IPS-18c (cell line): Measurements from ENCODE around the gene RRAD.
A peak's percentile ranks its signal among the peaks of the same experiment; 100 is the strongest.

Experiments used
- H3K4me3 ChIP-seq: 2 replicates; pipeline ENCODE4 v1.7.0; 2013; ENCODE audit warnings: low read depth, mild to moderate bottlenecking, low read length, moderate library complexity; ENCODE audit not compliant: insufficient read depth
- H3K9me3 ChIP-seq: one replicate; pipeline ENCODE4 v1.6.1; 2013; ENCODE audit warnings: mild to moderate bottlenecking, low read length, moderate library complexity; ENCODE audit not compliant: control insufficient read depth, insufficient read depth

RRAD gene

DNA sequence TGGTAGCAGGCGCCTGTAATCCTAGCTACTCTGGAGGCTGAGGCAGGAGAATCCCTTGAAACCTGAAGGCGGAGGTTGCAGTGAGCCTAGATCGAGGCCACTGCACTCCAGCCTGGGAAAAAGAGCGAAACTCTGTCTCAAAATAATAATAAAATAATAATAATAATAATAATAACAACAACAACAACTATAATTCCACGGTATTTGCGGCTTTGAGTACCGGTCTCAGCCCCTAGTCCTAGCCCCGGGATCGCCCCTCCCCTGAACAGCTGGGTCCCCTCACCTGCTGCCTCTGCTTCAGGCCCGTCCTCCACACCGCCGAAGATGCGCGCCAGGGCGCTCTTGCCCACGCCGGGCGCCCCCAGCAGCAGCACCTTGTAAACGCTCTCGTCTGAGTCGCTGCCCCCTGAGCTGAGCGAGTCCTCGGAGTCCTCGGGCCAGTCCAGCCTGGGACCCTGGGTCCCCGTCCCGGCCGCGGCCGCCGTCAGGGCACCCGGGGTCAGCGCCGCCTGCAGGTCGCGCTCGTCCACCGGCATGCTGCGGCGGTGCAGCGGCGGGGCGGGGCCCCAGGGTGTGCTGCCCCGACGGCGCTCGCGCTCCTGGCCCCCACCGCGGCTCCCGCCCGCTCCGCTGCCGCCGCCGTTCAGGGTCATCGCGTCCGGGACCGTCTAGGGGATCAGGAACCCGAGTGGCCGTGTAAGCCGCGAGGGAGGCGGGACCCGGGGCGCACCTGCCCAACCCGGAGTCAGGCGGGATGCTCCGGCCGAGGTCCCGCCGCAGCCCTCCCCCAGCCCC, 611 bp downstream of the RRAD start:
- peak overlapping the region; percentile 61 for H3K4me3 ChIP-seq
- H3K9me3 ChIP-seq, result no peaks in the 10 kb centered on the region

DNA sequence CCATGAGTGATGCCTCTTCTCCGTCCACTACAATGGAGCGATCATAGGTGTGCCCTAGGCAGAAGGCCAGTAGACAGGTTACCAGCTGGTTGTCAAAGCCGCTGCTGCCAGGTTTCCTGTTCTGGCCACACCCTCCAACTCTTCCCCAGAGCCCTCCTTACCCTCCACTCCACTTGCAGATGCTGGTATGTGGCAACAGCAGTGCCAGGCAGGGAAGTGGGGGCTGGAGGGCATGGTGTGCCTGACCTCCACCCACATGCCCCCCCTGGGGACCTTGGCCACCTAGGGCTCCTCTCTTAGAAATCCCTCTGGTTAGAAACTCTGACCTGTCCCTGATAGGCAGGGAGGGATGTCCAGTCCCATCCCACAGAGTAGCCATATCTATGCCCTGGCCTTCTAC, 1.5 kb downstream of the RRAD start:
- Histone ChIP-seq H3K9me3 (no peaks in the 10 kb centered on the region), H3K4me3 (no peak overlapping the region)

DNA sequence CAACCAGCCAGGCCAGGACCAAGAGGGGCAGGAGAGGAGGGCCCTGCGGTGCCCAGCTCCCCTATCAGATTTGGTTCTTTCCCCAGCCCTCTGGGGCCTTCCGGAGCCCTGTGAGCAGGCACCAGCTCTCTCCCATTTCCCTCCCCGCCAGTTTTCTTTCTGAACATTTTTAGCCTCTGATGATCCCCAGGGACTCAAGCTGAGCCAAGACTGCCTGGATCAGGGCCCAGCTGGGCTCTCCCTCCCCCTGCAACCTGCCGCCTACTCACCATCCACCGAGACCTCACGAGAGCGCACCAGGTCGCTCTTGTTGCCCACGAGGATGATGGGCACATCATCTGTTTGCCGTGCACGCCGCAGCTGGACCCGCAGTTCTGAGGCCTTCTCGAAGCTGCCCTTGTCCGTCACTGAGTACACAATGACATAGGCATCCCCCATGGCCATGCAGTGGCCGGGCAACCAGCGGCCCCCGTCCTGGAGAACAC, 2.0 kb downstream of the RRAD start:
- no peaks in the 10 kb centered on the region for H3K9me3 ChIP-seq
- no peak overlapping the region for H3K4me3 ChIP-seq

DNA sequence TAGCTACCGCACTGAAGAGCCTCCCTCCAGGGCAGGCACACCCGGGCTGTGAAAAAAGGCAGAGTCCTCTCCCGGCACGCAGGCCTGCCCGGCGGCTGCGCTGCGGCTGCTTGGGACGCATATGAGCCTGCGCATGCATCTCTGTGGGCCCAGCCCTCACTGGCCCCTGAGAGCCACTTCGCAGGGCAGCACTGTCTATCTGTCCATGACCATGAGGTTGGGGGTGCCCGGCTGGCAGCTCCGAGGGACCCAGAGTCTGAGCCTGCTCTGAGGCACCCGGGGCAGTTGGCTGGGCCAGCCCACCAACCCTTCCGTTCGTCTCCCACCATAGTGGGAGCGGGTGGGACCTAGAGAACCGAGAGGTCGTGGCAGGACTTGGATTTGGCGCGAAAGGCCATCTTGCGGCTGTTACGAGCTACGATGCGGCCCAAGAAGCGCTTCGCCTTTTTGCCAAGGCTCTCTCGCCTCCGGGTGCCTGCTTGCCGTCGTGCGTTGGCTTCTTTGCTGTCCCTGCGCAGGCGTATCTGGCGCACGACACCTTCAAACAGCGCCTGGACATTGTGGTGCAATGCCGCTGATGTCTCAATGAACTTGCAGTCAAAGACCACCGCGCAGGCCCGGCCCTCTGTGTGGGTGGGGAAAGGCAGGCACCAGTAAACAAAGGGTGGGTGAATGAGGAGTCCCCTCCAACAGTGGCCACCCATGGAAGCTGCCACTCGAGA, 3.4 kb downstream of the RRAD start:
- no peak overlapping the region for H3K4me3 ChIP-seq
- no peaks in the 10 kb centered on the region for H3K9me3 ChIP-seq

DNA sequence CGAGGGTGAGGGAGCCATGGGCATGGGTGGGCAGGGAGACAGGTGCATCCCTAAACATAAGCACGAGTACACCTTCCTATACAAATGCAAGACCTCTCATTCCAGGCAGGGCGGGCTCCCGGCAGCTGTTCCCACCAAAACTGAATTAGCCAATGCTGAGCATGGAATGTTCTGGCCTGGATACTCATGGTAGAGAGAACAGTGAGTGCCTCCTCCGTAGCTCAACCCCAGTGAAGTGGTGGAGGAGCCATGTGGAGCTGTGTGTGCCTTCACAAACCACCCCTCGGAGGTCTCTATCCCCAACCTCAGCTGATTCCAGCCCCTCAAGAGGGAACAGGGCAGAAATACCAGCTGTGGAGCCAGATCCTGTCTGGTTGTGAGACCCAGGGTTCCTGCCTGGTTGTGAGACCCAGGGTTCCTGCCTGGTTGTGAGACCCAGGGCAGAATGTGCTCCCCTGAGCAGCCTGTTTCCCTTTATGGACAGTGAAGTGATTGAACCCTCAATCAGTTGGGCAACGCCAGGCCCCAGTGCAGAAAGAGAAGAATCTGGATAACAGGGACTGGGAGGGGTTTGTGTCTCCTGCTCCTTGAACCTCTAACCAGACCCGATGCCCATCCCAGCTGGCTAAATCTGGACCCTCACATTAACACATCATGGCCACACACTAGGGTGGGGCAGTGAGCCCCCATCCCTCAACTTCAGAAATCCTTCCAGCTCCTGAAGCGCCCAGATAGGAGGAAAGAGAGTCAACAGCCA, 4.2 kb downstream of the RRAD start:
- no peaks in the 10 kb centered on the region for H3K9me3 ChIP-seq
- no peak overlapping the region for H3K4me3 ChIP-seq

DNA sequence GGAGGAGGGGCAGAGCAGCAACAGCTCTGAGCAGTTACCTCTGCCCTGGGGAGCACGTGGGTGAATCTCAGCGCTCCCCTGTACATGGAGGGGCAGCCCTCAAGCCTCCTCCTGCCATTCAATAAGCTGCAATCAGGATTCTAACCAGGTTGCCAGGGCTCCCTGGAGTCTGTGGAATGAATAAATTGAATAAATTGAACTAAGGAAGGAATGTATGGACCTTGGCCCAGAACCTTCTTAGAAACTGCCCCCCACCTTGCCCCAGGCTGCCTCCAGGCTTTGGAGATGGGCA, 5.1 kb downstream of the RRAD start:
- Histone ChIP-seq H3K9me3 (no peaks in the 10 kb centered on the region), H3K4me3 (no peak overlapping the region)

DNA sequence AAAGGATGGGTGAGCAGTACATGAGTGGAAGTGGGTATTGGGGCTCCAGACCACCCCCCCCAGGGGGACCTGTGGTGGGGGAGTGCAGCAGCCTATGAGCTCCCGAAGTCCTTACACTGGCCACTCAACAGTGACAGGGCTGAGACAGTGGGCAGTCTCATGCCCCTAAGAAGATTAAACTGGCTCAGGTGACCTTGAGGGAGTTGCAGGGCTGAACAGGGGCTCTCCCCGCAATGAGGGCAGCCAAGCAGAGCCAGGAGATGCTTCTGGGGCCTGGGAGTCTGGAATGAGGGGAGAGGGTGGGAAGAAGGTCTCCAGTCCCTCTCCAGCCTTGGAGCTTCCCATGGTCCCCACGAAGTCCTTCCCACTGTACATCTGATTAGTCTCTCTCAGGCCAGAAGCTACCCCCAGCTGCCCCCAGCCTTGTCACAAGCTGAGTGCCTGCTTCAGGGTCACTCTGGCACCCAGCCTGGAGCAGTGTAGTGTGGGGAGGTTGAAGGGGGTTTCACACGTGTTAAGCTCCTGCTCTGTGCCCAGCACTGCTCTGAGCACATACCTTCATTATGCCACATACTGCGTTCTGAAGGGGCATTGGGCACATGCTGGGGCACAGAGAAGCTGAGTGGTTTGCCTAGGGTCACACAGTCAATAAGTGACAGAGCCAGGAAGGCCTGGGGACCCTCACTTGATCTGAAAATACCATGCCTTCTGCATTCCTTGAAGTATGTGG, 5.6 kb downstream of the RRAD start:
- Histone ChIP-seq H3K4me3 (no peak overlapping the region), H3K9me3 (no peaks in the 10 kb centered on the region)

DNA sequence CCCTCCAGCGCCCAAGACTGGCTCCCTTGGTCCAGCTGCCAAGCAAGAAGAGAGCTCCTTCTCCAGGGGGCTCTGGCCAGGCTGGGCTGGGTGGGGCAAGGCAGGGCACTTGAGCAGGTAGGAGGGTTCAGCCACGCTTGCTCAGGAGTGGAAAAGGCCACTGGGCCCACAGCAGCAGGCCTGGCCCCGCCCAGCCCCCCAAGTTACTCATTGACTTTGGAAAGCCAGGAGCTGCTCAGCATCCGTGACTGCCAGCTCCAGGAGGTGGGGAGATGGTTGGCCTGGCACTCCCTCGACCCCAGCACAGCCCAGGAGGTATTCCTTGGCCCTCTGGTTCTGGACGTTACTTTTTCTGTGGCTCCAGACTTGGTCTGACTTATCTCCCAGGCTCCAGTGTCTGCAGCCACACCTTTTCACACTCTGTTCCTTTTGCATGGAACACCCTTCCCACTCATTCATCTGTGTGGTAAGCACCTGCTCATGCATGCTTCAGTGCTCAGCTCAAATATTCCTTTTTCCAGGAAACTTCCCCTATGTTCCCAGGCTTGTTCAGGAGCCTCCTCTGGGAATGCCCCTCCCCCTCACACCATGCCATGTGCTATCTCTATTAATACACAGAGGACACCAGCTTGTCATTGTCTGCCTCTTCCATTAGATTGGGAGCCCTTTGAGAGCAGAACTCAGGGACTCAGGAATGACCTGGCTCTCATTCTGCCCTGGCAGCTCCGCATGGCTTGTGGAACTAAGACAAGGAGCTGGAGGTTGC, 6.3 kb downstream of the RRAD start, which contains the start of gene CDH16:
TSS of gene CDH16 (minus strand) at position 83 of the 766 bp plus-strand sequence. CDS start 820 bp downstream, outside the sequence.
- peaks cover 2% of the 10 kb centered on the region for H3K9me3 ChIP-seq
- H3K4me3 ChIP-seq, result no peak within 1 kb of the TSS

DNA sequence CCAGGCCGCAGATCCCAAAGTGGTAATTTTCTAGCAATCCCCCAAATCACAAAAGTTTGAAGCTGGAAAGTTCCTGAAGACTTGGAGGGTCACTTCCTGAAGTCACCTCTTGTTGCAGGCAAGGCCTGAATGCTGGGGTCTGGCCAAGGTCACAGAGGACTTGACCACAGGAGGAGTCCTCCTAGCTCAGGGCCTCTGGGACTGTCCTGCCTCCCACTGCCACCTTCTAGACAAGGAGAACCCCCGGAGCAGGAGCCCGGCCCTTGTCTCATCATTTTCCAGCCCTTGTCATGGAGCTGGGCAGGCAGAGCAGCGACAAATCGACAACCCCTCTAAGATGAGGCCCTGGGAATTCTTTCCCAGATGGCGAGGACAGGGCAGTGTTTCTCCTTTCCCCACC, 7.0 kb downstream of the RRAD start:
- Histone ChIP-seq H3K4me3 (no peak overlapping the region), H3K9me3 (peaks cover 2% of the 10 kb centered on the region)

DNA sequence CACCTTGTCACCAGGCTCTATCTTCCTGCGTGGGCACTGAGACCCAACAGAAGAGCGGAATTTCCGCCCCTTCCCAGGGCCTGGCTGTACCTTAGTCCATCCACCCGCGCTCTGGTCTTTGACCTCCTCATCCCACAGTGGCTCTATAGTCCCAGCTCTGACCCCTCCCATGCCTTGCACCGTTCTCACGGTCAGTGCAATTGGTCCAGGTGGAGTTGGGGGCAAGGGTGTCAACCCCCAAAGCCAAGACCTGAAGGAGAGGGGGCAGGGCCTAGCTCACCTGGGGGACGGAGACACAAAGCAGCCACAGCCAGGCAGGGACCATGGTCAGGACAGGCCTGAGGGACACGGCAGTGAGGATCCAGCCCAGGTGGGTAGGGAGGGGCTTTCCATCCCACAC, 7.6 kb downstream of the RRAD start:
- no peak overlapping the region for H3K4me3 ChIP-seq
- H3K9me3 ChIP-seq, result peaks cover 2% of the 10 kb centered on the region

DNA sequence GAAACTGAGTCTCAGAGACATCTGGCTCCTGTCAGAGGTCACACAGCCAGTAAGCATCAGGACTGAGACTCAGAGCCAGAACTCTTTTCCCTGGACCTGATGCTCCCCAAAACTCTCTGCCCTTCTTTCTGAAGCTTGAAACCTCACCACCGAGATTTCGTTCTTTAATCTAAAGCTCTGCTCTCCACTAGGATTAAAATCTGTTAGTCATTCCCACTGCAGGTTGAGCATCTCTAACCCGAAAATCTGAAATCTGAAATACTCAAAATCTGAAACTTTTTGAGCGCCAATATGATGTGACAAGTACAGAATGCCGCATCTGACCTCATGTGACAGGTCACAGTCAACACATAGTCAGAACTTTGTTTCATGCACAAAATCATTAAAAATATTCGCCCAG, 8.8 kb downstream of the RRAD start:
- H3K4me3 ChIP-seq, result no peak overlapping the region
- H3K9me3 ChIP-seq, result peaks cover 2% of the 10 kb centered on the region

DNA sequence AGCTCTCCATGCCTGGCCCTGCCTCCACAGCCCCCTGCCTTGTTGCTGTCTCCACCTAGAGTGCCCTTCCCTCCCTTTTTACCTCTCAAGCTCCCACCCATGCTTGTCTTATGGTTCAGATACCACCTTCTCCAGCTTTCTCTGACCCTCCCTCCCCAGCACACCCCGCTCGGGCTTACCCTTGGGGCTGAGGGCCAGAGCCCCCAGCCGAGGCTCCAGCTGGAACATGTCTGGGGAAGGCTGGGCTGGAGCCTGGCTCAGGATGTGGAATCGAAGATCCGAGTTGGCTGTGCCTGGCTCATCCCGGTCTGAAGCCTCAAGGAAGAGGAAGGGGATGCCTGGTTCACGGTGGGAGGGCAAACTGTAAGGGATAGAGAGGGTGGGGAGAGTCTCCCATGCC, 10.3 kb downstream of the RRAD start:
- Histone ChIP-seq H3K4me3 (no peak overlapping the region), H3K9me3 (peaks cover 2% of the 10 kb centered on the region)

DNA sequence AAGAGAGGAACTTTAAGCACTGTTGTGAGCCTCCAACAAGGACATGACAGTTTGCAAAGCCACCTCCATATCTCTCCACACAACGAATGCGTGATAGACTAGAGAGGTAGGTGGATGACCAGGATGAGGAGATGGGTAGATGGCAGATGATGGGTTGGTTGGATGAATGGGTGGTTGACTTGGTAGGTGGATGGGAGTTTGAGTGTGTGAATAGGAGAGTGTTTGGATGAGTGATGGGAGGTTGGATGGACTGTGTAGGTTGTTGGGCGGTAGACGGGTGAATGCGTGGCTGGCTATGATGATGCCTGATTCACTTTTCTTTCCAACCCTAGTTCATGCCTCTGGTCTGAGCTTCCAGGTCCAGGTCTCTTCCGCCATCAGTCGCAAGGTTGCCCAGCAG, 10.8 kb downstream of the RRAD start:
- Histone ChIP-seq H3K4me3 (no peak overlapping the region), H3K9me3 (peaks cover 2% of the 10 kb centered on the region)

DNA sequence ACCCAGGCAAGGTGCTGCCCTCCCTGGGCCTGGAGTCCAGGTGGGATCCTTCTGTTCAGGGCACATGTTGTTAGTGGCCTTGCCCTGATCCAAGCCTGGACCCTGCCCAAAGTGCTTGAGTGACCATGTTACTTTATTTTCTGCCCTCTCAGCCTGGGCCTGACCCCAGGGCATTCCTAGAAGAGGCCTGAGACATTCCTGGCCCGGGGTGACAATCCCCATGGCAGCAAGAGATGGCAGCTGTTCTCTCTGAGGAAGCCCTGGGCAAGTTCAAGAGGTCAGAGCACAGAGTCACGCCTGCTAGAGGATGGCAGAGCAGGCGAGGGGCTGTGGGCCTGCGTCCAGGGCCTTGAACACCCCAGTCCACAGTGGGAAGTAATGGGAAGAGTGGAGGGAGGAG, 11.6 kb downstream of the RRAD start:
- H3K9me3 ChIP-seq, result peaks cover 2% of the 10 kb centered on the region
- no peak overlapping the region for H3K4me3 ChIP-seq

DNA sequence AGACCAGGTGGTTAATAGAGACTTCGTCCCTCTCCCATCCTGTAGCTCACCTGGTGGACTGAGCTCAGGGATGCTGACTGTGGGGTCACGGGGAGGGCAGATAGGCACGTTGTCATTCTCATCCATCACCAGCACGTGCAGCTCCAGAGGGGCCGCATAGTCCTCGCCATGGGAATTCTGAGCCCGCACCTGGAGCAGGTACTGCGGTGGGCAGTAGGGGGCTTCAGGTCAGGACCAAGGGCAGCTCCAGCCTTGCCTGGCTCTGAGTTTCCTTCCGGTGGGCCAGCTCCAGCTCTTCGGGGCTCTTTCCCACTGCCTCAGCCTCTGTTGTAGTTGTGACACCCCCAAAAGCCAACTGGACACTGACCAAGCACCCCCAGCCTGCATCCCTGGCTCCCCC, 12.3 kb downstream of the RRAD start:
- H3K9me3 ChIP-seq, result peaks cover 2% of the 10 kb centered on the region

DNA sequence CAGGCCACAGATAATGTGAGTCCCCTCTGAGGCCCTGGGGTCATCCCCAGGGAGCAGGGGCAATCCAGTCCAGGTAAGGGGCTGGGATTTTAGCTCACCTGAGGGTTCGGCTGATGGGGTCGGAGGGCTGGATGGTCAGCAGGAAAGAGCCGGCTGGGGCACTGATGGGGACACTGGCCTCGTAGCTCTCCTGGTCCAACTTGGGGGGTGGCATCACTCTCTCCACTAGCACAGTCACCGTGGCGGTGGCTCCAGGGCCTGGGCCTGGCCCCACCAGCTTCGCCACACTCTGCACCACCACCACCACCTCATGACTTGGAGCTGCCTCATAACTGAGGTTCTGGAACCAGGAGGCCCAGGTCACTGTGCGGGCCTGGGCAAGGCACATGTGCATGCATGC, 13.5 kb downstream of the RRAD start:
- H3K4me3 ChIP-seq, result no peak overlapping the region
- H3K9me3 ChIP-seq, result peaks cover 2% of the 10 kb centered on the region

More for the DNA sequence above, 12.3 kb downstream of the RRAD start:
- H3K4me3 ChIP-seq, result no peak overlapping the region

DNA sequence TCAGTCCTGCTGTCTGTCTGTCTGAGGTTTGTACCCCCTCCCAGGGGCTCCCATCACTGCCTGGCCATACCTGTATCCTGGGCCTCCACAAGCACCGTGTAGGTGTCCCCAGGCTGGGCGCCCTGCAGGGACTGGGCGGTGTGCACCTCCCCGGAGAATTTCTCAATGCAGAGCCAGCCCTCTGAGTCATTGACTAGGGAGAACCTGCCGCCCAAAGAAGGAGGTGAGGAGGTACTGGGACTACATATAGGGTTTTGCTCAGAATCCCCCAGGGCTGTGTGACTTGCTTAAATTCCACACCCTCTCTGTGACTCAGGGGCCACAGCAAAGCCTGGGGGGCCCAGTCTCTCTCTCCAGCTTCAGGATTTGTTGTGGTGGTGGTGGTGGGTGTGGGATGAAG, 14.2 kb downstream of the RRAD start:
- peaks cover 2% of the 10 kb centered on the region for H3K9me3 ChIP-seq
- H3K4me3 ChIP-seq, result no peak overlapping the region
